ENCODE results near the gene B4GALT1. TPM values are rescaled to one million over a fixed set of nuclear protein-coding genes. Genes with fewer than 3 reads are reported as not detected.

B4GALT1 gene
- total and polyA plus RNA-seq, 7 donors: 20.3 to 107 (median 25.5) TPM

- 60 to 76% methylated on average over 8 of the region's 8 CpGs for WGBS, 2 donors
- Histone ChIP-seq H3K4me3 (no peak overlapping the region), H3K4me1 (peaks cover 0 to 21% (median 11%) of the 10 kb centered on the region in 4 donors), H3K27ac (no peak overlapping the region), H3K27me3 (no peaks in the 10 kb centered on the region), H3K36me3 (peaks cover 0 to 46% (median 13%) of the 10 kb centered on the region in 4 donors), H3K9me3 (no peaks in the 10 kb centered on the region)
- TF ChIP-seq POLR2A (IDR thresholded peaks at IDR 0.05) (no peak), POLR2AphosphoS5 (IDR thresholded peaks at IDR 0.05) (no peak), EP300 (IDR thresholded peaks at IDR 0.05) (no peak), CTCF (IDR thresholded peaks at IDR 0.05) (no peak)
- intact Hi-C loops (cut with DNase I): no loop called here
- peak; percentile 26 for DNase-seq
These were observed 41.0 kb downstream of the B4GALT1 start for GRCh38 chr9:33125871-33126823.

- 85 to 92% methylated on average over 3 of the region's 3 CpGs for WGBS, 2 donors
- Histone ChIP-seq H3K4me3 (no peak overlapping the region), H3K36me3 (peaks cover 0 to 43% (median 13%) of the 10 kb centered on the region in 4 donors), H3K27me3 (no peaks in the 10 kb centered on the region), H3K4me1 (peaks cover 0 to 14% (median 5%) of the 10 kb centered on the region in 4 donors), H3K27ac (no peak overlapping the region), H3K9me3 (no peaks in the 10 kb centered on the region)
- TF ChIP-seq POLR2A (IDR thresholded peaks at IDR 0.05): no peak
- no peak for TF ChIP-seq POLR2AphosphoS5 (IDR thresholded peaks at IDR 0.05)
- no peak for TF ChIP-seq EP300 (IDR thresholded peaks at IDR 0.05)
- TF ChIP-seq CTCF (IDR thresholded peaks at IDR 0.05): no peak
- intact Hi-C loops (cut with DNase I): no loop called here
- DNase-seq: peak; percentile 53
These were observed 41.7 kb downstream of the B4GALT1 start for GRCh38 chr9:33125461-33125860.

GRCh38 chr9:33124751-33125381, 42.3 kb downstream of the B4GALT1 start:
- TF ChIP-seq POLR2AphosphoS5 (IDR thresholded peaks at IDR 0.05) (no peak), POLR2A (IDR thresholded peaks at IDR 0.05) (no peak), CTCF (IDR thresholded peaks at IDR 0.05) (no peak), EP300 (IDR thresholded peaks at IDR 0.05) (no peak)
- DNase-seq: no peak
- Histone ChIP-seq H3K27ac (no peak overlapping the region), H3K9me3 (no peaks in the 10 kb centered on the region), H3K27me3 (no peaks in the 10 kb centered on the region), H3K4me1 (peaks cover 0 to 8% (median 5%) of the 10 kb centered on the region in 4 donors), H3K4me3 (no peak overlapping the region), H3K36me3 (peaks cover 0 to 45% (median 15%) of the 10 kb centered on the region in 4 donors)
- 80 to 92% methylated on average over 9 of the region's 9 CpGs for WGBS, 2 donors
- intact Hi-C loops (cut with DNase I): no loop called here

GRCh38 chr9:33124046-33124445, 43.1 kb downstream of the B4GALT1 start:
- no peak for DNase-seq
- H3K27ac ChIP-seq: no peak overlapping the region
- H3K36me3 ChIP-seq: peaks cover 0 to 46% (median 11%) of the 10 kb centered on the region in 4 donors
- H3K27me3 ChIP-seq: no peaks in the 10 kb centered on the region
- 95 to 97% methylated on average over 5 of the region's 5 CpGs for WGBS, 2 donors
- no peaks in the 10 kb centered on the region for H3K9me3 ChIP-seq
- H3K4me1 ChIP-seq: peaks cover 0 to 6% (median 5%) of the 10 kb centered on the region in 4 donors
- TF ChIP-seq EP300 (IDR thresholded peaks at IDR 0.05): no peak
- intact Hi-C loops (cut with DNase I): no loop called here
- H3K4me3 ChIP-seq: no peak overlapping the region

- Histone ChIP-seq H3K27me3 (no peaks in the 10 kb centered on the region), H3K36me3 (peaks cover 0 to 46% (median 9%) of the 10 kb centered on the region in 4 donors), H3K4me3 (no peak overlapping the region), H3K4me1 (peaks cover 0 to 6% (median 5%) of the 10 kb centered on the region in 4 donors), H3K27ac (no peak overlapping the region), H3K9me3 (no peaks in the 10 kb centered on the region)
- no peak for TF ChIP-seq POLR2A (IDR thresholded peaks at IDR 0.05)
- TF ChIP-seq CTCF (IDR thresholded peaks at IDR 0.05): no peak
- no peak for TF ChIP-seq EP300 (IDR thresholded peaks at IDR 0.05)
- no peak for TF ChIP-seq POLR2AphosphoS5 (IDR thresholded peaks at IDR 0.05)
- intact Hi-C loops (cut with DNase I): no loop called here
- WGBS, 2 donors: 97% methylated on average over 8 of the region's 8 CpGs
- no peak for DNase-seq
These were observed 43.6 kb downstream of the B4GALT1 start for GRCh38 chr9:33123407-33124031.

Data from sigmoid colon (tissue), 7 donors.